ENCODE data around the gene CHIC2. TPM values are rescaled to one million over a fixed set of nuclear protein-coding genes. Genes with fewer than 3 reads are reported as not detected.
"Not testable (repeated sequence)": the region's sequence is repeated elsewhere in the genome, so short reads cannot be mapped to it uniquely, and the experiment has no call there.

Gene CHIC2
- total and polyA plus RNA-seq, 7 donors, result 17.6 to 34.6 (median 22.8) TPM

DNA sequence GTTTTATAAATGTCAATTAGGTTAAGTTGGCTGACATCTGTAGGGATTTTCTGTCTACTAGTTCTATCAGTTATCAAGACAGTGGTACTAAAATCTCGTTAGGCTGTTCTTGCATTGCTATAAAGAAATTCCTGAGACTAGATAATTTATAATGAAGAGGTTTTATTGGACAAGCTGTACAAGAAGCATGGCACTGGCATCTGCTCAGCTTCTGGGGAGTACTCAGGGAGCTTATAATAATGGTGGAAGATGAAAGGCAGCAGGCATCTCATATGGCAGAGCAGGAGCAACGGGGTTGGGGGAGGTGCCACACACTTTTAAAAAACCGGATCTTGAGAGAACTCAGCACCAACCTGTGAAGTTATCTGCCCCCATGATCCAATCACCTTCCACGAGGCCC is 28.2 kb downstream of the CHIC2 start:
- intact Hi-C loops (cut with DNase I), result loop anchor here (2.0 kb wide), 1 partner anchor 43 kb away; no protein-coding TSS in a partner anchor
- no peaks in the 10 kb centered on the region for H3K9me3 ChIP-seq
- H3K27ac ChIP-seq, result no peak overlapping the region
- peaks cover 0 to 8% (median 0%) of the 10 kb centered on the region in 4 donors for H3K36me3 ChIP-seq
- H3K4me1 ChIP-seq, result peaks cover 0 to 23% (median 14%) of the 10 kb centered on the region in 4 donors
- WGBS, 2 donors, result 92 to 93% methylated on average over 4 of the region's 4 CpGs
- peak; percentile 64 for DNase-seq
- no peaks in the 10 kb centered on the region for H3K27me3 ChIP-seq
- TF ChIP-seq EP300 (IDR thresholded peaks at IDR 0.05) (peak in 1 of 4 donors; percentile 53), POLR2AphosphoS5 (IDR thresholded peaks at IDR 0.05) (peak; percentile 22 to 83 (median 60)), POLR2A (IDR thresholded peaks at IDR 0.05) (no peak)
- TF ChIP-seq, protein P1, sequence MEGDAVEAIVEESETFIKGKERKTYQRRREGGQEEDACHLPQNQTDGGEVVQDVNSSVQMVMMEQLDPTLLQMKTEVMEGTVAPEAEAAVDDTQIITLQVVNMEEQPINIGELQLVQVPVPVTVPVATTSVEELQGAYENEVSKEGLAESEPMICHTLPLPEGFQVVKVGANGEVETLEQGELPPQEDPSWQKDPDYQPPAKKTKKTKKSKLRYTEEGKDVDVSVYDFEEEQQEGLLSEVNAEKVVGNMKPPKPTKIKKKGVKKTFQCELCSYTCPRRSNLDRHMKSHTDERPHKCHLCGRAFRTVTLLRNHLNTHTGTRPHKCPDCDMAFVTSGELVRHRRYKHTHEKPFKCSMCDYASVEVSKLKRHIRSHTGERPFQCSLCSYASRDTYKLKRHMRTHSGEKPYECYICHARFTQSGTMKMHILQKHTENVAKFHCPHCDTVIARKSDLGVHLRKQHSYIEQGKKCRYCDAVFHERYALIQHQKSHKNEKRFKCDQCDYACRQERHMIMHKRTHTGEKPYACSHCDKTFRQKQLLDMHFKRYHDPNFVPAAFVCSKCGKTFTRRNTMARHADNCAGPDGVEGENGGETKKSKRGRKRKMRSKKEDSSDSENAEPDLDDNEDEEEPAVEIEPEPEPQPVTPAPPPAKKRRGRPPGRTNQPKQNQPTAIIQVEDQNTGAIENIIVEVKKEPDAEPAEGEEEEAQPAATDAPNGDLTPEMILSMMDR (IDR thresholded peaks at IDR 0.05), result no peak
- H3K4me3 ChIP-seq, result no peak overlapping the region

GRCh38 chr4:54032558-54033135 is 31.8 kb downstream of the CHIC2 start:
- 86 to 92% methylated on average over 3 of the region's 3 CpGs for WGBS, 2 donors
- DNase-seq, result no peak
- Histone ChIP-seq H3K9me3 (no peaks in the 10 kb centered on the region), H3K4me3 (no peak overlapping the region), H3K27ac (no peak overlapping the region), H3K36me3 (no peaks in the 10 kb centered on the region), H3K27me3 (no peaks in the 10 kb centered on the region), H3K4me1 (peaks cover 0 to 27% (median 17%) of the 10 kb centered on the region in 4 donors)
- TF ChIP-seq EP300 (IDR thresholded peaks at IDR 0.05) (no peak), POLR2A (IDR thresholded peaks at IDR 0.05) (no peak), POLR2AphosphoS5 (IDR thresholded peaks at IDR 0.05) (no peak)
- TF ChIP-seq, protein P1 (IDR thresholded peaks at IDR 0.05), result no peak
- intact Hi-C loops (cut with DNase I), result no loop called here

- TF ChIP-seq EP300 (IDR thresholded peaks at IDR 0.05) (no peak), POLR2AphosphoS5 (IDR thresholded peaks at IDR 0.05) (no peak), POLR2A (IDR thresholded peaks at IDR 0.05) (no peak)
- TF ChIP-seq, protein P1 (IDR thresholded peaks at IDR 0.05), result no peak
- no peaks in the 10 kb centered on the region for H3K36me3 ChIP-seq
- no peak for DNase-seq
- no peaks in the 10 kb centered on the region for H3K9me3 ChIP-seq
- WGBS, 2 donors, result 85 to 86% methylated on average over 1 of the region's 1 CpG
- H3K4me1 ChIP-seq, result peaks cover 0 to 14% (median 12%) of the 10 kb centered on the region in 4 donors
- no peak overlapping the region for H3K27ac ChIP-seq
- no peak overlapping the region for H3K4me3 ChIP-seq
- no peaks in the 10 kb centered on the region for H3K27me3 ChIP-seq
- intact Hi-C loops (cut with DNase I), result no loop called here
Observed at GRCh38 chr4:54027311-54027710, 37.1 kb downstream of the CHIC2 start.

- Histone ChIP-seq H3K27me3 (no peaks in the 10 kb centered on the region), H3K4me1 (peaks cover 0 to 14% (median 5%) of the 10 kb centered on the region in 4 donors), H3K4me3 (no peak overlapping the region), H3K27ac (no peak overlapping the region), H3K36me3 (no peaks in the 10 kb centered on the region), H3K9me3 (no peaks in the 10 kb centered on the region)
- DNase-seq, result no peak
- intact Hi-C loops (cut with DNase I), result no loop called here
- TF ChIP-seq POLR2A (IDR thresholded peaks at IDR 0.05) (no peak), POLR2AphosphoS5 (IDR thresholded peaks at IDR 0.05) (no peak), EP300 (IDR thresholded peaks at IDR 0.05) (no peak)
- TF ChIP-seq, protein P1 (IDR thresholded peaks at IDR 0.05), result no peak
- WGBS, 2 donors, result 95 to 98% methylated on average over 7 of the region's 7 CpGs
Observed at GRCh38 chr4:54025582-54025981, 38.8 kb downstream of the CHIC2 start.

GRCh38 chr4:54023019-54023418 is 41.4 kb downstream of the CHIC2 start:
- H3K27me3 ChIP-seq; intact Hi-C loops (cut with DNase I); H3K9me3 ChIP-seq; H3K27ac ChIP-seq; DNase-seq; H3K36me3 ChIP-seq; H3K4me3 ChIP-seq: not testable (repeated sequence)
- peaks cover 0 to 13% (median 5%) of the 10 kb centered on the region in 4 donors for H3K4me1 ChIP-seq
- WGBS, 2 donors, result 95 to 96% methylated on average over 8 of the region's 8 CpGs
